ENCODE measurements around the gene MTCH1.

Gene MTCH1

DNA sequence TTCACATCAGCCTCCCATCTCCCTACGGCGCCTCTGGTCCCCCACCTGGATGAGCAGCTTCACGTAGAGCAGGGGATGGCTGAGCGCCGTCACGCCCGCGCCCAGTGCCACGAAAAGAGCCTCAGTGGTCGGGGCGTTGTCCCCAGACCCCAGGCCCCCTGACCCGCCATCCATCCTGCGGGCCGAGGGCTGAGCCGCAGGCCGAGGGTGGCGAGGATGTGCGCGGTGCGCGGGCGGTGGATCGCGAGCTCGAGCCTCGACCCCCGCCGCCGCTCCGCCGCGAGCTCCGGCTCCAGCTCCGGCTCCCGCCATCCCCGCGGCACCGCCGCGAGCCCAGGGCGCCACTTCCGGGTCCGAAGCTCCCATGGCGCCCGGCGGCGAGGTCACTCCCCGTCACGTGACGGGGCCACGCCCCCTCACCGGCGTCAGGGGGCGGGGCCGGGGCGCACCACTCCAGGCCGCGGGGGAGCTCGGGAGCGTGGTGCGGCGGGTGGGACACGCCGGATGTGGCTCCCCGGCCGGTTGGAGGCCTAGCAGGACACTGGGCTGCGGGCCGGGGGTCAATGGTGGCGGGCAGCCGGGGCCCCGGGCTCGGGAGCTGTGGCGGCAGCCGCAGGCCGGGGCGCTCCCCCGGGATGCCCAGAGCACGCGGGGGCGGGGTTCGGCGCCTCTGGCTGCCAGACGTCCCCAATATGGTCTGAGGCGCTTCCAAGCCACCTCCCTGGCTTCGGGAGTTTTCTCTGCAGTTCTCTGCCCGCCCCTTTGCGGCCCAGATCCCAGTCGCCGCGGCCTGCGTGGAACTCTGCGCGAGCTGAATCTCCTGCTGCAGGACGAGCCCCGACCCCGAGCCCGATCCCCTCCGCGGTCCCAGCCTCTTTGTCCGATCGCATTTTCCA is at the start of gene MTCH1:
Gene MTCH1, minus strand, starts transcription at position 389 of the 896 bp plus-strand sequence. Its CDS starts 23 bp downstream, at position 366.
- peak; percentile 41 to 99 (median 90) for DNase-seq

DNA sequence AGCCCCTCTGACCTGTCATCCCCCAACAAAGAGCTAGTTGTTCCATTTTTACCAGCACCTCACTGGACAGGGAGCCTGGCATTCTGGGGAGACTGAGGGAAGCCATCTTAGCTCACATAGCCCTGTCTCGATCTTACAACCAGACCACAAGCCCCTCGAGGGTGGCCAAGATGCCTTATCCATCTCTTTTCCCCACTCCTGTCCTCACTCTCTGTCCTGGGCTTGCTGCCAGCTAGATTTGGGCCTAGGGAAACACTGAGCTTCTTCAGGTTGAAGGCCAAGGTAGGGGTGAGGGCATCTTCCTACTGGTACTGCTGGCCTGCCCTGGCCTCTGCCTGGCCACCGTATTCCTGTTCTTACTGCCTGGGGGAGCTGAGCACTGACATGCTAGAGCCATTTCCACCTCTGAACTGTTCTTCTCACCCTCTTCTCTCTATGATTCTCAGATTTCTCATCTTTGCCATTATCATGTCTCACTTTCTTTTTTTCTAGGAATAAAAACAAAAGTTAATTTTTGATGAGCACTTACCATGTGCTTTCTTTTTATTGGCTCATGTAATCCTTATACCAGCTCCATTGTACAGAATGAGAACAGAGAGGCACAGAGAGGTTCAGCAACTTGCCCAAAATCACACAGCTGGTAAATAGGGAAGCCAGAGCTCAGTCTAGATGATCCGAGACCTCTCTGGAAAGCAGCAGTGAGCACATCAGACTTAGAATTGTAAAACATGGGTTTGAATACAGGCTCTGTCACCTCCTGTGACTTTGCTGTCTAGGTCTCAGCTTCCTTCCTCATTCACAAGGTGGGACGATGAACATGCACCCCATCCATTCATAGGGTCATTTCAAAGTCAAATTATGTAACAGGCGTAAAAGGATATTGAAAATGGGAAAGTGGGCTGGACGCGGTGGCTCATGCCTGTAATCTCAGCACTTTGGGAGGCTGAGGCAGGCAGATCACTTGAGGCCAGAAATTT is 48.1 kb upstream of the MTCH1 start:
- no peak for DNase-seq

DNA sequence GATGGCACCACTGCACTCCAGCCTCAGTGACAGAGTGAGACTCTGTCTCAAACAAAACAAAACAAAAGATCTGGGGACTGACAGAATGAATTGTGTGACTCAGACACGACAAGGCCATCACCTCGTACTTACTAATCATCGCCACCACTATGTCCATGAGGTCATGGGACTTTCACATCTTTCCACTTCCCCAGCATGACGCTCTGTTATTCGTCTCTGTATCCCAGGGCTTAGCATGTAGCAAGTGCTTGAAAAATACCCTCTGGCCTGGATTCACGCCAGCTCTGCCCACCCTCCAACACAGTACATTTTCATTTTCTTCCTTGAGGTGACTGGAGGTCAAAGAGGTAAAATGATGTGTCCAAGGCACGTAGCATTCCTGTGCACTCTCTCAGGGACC is 47.3 kb upstream of the MTCH1 start:
- DNase-seq, result no peak

DNA sequence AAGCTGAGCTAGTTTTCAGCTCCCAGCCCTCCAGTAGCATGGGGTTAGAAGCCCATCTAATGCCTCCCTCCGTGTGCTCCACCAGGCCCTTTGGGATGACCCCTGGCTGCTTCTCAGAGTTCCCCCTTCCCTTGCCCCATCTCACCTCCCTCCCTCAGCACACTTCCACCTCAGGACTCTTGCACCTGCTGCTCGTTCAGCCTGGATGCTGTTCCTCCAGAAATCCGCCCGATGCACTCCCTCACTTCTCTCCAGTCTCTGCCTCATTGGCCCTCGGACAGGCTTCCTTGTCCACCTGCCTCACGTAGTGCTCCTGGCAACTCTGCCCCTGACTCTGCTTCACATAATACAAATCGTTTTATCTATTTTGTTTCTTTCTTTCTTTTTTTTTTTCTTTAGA is 46.2 kb upstream of the MTCH1 start:
- no peak for DNase-seq

GRCh38 chr6:37030599-37030998 is 44.6 kb upstream of the MTCH1 start:
- no peak for DNase-seq

DNA sequence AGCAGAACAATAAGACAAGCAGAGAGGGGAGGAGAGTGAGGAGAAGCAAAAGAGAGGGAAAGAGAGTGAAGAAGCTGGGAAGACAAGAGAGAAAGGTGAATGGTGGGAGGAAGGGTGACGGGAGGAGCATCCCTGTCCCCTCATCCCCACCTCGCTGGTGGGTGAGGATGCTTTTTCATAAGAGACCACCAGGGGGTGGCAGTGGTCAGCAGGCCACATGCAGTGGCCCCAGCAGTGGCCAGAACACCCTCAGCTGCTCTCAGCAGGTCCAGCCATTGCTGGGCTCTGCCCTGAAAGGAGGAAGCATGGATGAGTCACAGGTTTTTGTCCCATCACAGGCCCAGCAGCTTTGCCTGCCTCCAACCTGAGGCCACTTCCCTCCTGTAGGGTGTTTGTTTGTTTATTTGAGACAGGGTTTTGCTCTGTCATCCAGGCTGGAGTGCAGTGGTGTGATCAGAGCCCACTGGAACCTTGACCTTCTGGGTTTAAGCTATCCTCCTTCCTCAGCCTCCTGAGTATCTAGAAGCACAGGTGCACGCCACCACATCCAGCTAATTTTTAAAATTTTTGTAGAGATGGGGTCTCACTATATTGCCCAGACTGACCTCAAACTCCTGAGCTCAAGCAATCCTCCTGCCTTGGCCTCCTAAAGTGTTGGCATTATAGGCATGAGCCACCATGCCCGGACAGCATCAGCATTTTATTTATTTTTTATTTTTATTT is 43.4 kb upstream of the MTCH1 start:
- peak in 29 of 56 donors; percentile 11 to 63 (median 34) for DNase-seq

DNA sequence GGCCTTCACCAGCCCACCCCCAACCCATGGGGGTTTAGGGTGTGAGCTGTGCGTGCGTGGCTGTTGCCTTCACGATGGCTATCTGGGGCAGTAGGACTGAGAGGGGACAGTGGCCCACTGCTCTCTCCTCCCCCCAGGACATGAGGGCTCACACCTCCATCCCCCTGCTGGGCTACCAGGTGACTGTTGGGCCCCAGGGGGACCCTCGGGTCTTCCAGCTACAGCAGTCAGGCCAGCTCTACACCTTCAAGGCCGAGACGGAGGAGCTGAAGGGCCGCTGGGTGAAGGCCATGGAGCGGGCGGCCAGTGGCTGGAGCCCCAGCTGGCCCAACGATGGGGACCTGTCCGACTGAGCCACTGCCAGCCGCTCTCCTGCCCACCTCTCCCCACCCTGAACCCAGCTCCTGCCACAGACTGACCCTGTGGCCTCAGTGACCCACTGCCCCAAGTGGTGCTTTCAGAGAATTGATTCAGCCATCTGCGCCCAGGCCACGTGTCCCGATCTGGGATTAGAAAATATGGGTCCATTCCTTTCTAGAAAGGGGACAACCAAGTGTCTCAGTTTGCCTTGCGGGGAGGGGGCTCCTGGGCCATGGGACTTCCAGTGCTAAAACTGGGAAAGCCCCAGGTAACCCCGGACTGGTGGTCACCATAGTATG is 41.9 kb upstream of the MTCH1 start:
- no peak for DNase-seq

DNA sequence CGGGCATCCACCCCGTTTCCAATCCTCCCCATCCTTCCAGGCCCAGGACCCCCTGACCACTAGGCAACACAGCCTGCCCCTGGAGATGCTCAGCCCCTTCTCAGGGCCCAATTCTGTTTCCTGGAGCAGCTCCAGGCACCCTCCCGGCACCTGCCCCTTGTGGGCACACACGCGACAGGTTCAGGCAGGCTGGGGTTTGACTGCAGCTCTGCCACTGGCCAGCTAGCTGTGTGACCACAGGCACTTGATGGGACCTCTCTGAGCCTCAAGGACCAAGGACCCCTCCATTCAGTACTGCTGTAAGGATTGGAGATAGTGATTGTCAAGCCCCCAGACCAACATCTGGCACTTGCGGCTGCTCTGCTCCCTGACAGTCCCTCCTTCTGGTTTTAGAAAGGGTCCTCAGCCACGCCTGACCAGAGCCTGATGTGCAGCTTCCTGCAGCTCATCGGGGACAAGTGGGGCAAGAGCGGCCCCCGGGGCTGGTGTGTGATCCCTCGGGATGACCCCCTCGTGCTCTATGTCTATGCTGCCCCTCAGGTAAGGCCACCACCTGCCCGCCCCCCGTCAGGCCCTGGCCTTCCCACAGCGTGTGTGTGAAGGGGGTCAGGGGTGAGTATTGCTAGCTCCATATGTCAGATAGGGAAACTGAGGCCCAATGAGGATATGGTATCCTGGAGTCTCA is 41.2 kb upstream of the MTCH1 start:
- DNase-seq, result no peak

DNA sequence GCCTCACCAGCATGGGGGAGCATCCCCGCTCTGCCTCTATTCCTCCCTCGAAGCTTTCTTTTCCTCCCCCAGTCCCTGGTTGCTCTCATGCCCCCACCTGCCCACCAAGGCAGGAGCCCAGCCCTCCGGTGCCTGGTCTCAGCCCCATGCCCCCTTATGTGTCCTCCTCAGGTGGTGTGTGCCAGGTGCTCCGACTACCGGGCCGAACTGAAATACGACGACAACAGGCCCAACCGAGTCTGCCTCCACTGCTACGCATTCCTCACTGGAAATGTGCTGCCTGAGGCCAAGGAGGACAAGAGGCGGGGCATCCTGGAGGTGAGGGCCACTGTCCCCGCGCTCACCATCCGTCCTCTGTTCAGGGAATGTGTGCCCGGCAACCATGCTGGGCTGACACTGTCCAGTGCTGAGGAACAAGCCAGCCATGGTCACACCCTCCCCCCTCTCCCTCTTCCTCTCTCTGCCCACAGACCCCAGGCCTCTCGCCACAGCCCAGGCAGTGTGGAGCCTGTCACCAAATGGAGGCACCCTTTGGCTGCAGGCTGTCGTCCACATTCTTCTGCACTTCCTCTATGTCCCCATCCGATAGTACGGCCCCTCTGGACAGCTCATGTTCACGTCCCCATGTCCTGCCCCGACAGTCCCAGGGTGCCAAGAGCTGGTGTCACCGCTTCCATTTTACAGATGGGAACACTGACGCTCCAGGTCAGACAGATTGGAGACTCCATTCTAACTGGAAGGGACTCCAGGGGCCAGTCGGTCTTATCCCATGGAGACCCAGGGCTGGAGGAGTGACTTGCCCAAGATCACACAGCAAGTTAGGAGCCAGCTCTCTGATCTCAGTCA is 39.8 kb upstream of the MTCH1 start:
- DNase-seq, result no peak

DNA sequence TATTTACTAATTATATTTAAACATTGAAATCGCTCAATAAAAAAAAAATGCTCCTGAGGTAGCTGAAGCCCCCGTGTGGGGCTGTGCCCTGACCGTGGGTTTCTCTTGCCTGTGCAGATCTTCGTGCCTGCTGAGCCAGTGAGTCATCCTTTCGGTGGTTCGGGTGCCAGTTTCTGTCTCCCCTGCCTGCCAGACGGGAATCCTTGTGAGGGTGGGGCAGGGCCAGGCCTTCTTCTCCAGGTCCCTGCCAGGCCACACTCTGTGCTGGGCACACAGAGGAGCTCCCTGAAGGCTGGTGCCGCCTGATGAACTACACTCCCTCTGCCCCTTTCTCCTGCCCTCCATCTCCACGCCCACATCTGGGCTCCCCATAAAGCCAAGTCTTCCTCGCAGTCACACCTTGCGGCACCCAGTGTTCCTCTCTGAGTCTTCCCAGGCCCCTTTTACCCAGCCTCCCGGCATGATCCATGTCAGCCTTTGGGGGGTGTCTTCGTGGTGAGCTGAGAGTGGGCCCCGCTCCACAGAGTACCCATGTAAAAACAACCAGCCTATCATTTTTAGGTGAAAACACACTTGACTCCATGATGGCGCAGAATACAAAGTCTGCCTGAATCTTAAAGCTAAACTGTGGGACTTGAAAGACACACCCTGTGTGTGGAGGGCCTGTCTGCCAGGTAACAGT is 38.8 kb upstream of the MTCH1 start:
- no peak for DNase-seq

DNA sequence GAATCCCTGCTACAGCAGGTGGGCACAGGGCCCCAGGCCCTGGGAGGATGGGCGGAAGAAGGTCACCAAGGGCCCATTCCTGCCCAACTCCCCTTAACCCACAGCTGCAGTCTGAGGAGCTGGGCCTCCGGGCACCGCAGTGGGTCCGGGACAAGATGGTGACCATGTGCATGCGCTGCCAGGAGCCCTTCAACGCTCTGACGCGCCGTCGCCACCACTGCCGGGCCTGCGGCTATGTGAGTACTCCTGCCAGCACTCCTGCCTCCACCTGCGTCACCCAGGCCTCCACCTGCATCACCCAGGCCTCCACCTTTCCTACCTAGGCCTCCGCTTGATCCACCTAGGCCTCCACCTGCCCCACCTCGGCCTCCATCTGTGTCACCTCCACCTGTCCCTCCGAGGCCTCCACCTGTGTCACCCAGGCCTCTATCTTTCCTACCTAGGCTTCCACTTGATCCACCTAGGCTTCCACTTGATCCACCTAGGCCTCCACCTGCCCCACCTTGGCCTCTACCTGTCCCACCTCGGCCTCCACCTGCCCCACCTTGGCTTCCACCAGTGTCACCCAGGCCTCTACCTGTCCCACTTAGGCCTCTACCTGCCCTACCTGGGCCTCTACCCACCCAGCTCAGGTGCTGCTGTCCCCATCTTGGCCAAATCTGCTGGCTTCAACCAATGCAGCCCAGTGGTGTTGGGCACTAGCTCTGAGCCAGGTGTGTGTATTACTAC is 36.3 kb upstream of the MTCH1 start:
- no peak for DNase-seq

DNA sequence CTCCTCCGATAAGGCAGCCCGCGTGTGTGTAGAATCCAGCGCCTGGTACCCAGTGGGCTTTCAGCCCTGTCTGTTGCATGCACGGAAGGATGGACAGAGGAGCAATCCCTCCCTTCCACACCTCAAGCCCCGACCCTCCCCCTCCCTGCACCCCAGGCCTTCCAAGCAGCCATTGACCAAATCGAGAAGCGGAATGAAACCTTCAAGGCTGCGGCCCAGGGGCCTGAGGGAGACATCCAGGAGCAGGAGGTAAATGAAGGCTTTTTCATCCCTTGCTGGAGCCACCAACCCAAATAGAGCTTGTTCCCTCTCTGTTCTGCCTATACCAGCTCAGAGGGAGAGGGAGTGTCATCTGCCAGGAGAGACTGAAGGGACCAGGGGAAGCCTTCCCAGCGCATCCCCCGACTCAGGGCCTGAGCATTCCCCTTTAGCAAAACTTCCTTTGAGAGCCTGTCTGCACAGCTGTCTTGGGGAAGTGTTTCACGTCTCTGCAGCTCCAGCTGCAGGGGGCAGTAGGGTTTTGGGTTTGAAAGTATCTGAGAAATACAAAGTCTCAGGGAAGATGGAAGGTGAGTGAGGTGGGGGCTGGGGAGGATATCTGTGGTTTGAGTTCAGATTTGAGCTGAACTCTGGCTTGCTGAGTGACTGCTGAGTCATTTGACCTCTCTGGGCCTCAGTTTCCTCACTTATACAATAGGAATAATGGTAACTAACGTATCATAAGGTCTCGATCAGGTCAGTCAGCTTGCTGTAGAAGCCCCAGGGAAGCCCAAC is 35.5 kb upstream of the MTCH1 start:
- no peak for DNase-seq

GRCh38 chr6:37020812-37021211 is 34.8 kb upstream of the MTCH1 start:
- DNase-seq, result no peak

DNA sequence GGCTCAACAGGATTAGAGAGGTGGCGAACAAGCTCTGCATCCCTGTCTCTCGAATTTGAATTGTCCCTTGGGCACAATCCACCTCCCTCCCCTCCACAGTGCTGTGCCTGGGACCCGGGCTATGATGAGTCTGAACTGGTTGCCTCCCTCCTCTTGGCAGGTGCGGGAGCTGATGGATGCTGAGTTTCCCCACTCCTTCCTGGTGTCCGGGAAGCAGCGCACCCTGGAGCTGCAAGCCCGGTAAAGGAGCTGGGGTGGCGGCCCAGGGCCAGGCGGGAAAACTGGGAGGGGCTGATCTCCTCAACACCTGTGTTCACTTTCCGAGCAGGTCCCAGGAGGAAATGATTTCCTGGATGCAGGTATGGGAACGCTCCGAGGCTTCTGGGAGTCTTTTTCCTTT is 34.4 kb upstream of the MTCH1 start:
- no peak for DNase-seq

GRCh38 chr6:37019065-37019450 is 33.1 kb upstream of the MTCH1 start:
- DNase-seq, result peak in 1 of 56 donors; percentile 29

GRCh38 chr6:37018198-37019064 is 32.4 kb upstream of the MTCH1 start:
- peak in 55 of 56 donors; percentile 33 to 95 (median 84) for DNase-seq
